Measurements from ENCODE around the gene RHOJ. TPM values are rescaled to one million over a fixed set of nuclear protein-coding genes. Genes with fewer than 3 reads are reported as not detected.
A peak's percentile ranks its signal among the peaks of the same experiment; 100 is the strongest.
"Not testable (repeated sequence)": the region's sequence is repeated elsewhere in the genome, so short reads cannot be mapped to it uniquely, and the experiment has no call there.

The RHOJ gene
- total RNA-seq (2014; rRNA removed; shearing (Covaris generic)), result 1.6 and 1.8 TPM in 2 replicates

DNA sequence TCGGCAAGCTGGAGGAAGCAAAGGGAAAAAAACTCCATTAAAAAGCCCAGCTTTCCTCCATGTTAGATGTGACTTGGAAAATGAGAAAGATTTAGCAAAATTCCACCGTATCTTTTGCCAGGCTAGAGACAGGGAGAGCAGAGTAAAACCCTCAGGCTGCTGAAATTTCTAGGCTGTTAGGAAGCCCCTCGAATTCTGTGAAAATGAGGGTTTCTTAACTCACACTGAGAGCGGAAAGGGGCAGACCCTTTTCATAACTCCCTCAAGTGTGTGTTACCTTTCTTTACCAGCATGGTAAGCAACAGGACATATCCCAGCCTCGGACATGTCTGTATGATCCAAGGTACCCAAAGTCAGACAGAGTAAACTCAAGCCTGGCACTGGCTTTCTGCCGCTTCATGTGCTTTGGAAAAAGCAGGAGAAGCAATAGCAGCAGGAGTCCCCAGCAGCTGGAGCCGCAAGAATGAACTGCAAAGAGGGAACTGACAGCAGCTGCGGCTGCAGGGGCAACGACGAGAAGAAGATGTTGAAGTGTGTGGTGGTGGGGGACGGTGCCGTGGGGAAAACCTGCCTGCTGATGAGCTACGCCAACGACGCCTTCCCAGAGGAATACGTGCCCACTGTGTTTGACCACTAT lies at the start of gene RHOJ:
Gene RHOJ, plus strand, starts transcription at position 37 of the 637 bp plus-strand sequence. Its CDS starts 427 bp downstream, at position 464.
- DNase-seq (ENCODE audit: low read depth), result peak; percentile 24

- peak; percentile 19 for DNase-seq (ENCODE audit: low read depth)
These were observed 48.6 kb upstream of the RHOJ start for GRCh38 chr14:63155511-63156185.

GRCh38 chr14:63157195-63157594 lies 47.0 kb upstream of the RHOJ start:
- no peak for DNase-seq (ENCODE audit: low read depth)

DNA sequence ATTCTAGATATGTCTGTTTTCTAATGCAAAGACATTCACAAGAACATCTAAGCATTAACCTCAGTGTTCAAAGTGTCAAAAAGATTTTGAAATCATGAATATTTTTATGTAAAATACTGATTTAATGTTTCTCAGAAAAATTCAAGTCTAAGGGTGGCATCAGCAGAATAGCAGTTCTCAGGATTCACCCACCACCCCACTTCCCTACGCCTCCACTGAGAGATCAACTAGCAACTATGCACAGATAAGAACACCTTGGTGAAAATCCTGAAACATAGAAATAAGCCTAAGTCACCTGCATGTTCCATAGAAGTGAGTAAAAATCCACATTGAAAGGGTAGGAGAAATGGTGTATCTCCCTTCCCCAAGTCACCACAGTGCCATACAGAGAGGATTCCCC lies 40.9 kb upstream of the RHOJ start:
- DNase-seq (ENCODE audit: low read depth), result no peak

- peak; percentile 2 for DNase-seq (ENCODE audit: low read depth)
These were observed 40.0 kb upstream of the RHOJ start for GRCh38 chr14:63164108-63164683.

- not testable (repeated sequence) for DNase-seq (ENCODE audit: low read depth)
These were observed 39.0 kb upstream of the RHOJ start for GRCh38 chr14:63165267-63165666.

DNA sequence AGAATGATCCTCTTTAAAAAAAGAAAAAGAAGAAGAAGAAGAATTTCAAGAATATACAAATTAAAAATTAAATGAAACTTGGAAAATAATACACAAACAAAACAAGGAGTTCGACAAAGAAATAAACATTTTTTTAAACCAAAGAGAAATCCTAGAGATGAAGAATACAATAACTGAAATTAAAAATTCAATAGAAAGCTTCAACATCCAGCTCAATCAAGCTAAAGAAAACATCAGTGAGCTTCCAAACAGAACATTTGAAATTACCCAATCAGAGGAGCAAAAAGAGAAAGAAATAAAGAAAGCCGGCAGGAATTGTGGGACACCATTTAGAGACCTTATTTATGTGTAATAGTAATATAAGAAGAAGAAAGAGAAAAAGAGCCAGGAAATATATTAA lies 37.2 kb upstream of the RHOJ start:
- DNase-seq (ENCODE audit: low read depth), result no peak

- DNase-seq (ENCODE audit: low read depth), result peak; percentile 60
These were observed 29.5 kb upstream of the RHOJ start for GRCh38 chr14:63174760-63175191.

DNA sequence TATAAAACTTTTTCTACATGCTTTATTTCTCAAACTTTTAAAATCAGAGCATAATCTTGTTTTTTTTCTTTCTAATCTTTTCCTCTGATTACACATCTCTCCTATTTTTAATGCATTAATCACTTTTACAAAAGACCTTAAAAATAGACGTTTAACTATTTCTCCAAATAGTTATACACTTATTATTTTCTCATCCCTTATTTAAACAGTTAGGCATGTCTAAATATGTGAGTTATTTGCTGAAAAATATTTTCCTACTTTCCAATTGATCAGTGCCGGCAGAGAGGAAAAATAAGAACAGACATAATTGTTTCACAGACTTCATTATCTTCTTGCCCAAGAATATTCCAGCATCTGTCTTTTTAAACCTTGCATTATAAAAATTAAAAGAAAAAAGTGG lies 28.7 kb upstream of the RHOJ start:
- no peak for DNase-seq (ENCODE audit: low read depth)

GRCh38 chr14:63178912-63179311 lies 25.3 kb upstream of the RHOJ start:
- DNase-seq (ENCODE audit: low read depth), result peak; percentile 64

DNA sequence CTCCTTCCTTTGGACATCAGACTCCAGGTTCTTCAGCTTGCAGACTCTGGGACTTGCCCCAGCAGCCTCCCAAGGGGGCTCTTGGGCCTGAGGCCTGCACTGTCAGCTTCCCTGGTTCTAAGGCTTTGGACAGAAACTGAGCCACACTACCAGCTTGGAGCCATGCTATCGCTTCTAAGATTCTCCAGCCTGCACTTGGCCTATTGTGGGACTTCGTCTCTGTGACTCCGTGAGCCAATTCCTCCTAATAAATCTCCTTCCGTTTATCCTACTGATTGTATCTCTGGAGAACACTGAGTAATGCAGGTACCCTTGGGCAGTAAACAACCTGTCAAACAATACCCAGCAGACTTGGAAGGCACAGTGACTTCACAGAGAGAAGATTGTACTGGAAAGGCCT lies 24.9 kb upstream of the RHOJ start:
- DNase-seq (ENCODE audit: low read depth), result no peak

GRCh38 chr14:63180011-63180410 lies 24.2 kb upstream of the RHOJ start:
- DNase-seq (ENCODE audit: low read depth), result no peak

GRCh38 chr14:63182968-63183367 lies 21.3 kb upstream of the RHOJ start:
- DNase-seq (ENCODE audit: low read depth), result no peak

- DNase-seq (ENCODE audit: low read depth), result no peak
These were observed 17.8 kb upstream of the RHOJ start for GRCh38 chr14:63186453-63186852.

- DNase-seq (ENCODE audit: low read depth), result no peak
These were observed 13.0 kb upstream of the RHOJ start for GRCh38 chr14:63191211-63191610.

GRCh38 chr14:63192085-63192484 lies 12.2 kb upstream of the RHOJ start:
- no peak for DNase-seq (ENCODE audit: low read depth)

DNA sequence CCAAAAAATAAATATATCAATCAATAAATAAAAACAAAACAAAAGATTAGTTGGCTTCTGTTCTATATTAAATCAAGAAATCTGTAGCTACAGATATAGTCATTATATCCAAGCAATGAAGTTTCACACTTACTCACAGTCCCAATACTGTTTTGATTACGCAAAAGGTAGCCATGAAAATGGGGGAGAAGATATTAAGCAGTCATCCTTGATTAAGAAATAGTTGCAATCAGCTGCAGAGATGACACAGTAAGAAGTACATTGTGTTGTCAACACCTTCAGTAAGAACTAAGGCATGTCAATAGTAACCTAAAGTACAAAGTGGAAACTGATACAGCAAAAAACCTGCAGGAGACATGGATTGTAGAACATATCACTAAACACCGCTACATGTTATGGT lies 11.0 kb upstream of the RHOJ start:
- no peak for DNase-seq (ENCODE audit: low read depth)

DNA sequence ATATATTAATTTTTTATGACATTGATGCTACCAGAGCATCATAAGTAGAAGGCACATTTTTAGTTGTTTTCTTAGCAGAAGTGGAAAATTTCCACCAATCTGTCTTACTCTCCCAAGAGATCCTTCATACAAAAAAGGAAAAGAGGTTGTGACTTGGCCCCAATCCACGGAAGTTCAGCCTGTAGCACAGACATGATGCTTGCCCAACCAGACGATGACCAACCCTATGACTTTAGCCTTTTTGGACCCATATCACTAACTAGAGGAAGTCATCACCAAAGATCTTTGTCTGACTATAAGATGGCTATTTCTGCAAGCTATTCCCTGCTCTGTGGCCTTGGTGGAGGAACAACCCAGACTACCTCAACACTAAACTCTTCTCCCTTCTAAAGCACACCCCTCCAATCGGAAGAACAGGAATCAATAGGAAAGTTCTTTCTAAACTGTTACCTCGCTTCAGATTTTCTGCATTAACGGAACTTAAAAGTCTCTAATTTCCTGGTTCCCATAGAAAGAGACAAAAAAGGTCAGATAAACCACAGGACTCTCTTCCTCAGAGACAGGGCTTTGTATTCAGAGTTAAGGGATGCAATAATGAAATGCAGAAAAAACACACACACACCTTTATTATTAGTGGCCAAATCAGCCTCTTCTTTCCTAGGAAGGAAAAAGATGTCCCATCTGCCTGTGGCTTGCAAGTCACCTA lies 4.1 kb upstream of the RHOJ start:
- DNase-seq (ENCODE audit: low read depth), result no peak

- no peak for DNase-seq (ENCODE audit: low read depth)
These were observed 3.5 kb upstream of the RHOJ start for GRCh38 chr14:63200767-63201166.

GRCh38 chr14:63203015-63203414 lies 1.2 kb upstream of the RHOJ start:
- DNase-seq (ENCODE audit: low read depth), result no peak

DNA sequence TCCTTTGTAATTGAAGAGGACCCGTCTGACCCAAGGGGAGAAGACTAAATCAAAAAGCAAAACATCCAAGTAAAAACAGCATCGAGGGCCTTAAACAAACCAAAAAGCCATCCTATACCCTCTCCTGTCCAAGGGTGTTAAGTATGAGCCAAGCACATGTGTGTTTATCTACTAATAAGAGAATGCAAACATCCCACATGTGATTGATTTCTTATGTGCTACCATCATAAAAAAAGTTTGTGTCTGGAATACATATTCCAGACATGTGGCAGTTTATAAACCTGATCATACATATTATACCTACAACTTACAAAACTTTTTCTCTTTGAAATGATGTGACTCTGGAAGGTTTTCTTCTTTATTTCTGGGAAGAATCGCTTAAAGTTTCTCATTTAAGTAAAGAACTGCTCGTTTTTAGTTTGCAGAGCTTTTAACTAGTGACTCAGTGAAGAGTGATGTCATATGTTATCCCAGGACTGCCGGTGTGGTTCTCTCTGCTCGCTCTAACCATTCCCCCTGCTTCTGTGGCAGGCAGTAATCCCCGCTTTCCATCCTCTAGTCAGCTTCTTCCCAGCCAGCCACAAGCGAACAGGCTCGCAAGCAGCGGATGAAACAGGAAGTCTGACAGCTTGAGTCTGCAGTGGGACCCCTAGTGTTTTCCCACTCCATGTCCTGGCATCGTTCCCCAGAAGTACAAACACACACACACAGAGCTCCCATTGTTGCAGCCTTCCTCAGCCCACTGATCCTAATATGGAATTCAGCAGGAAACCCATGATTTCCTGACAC lies 431 bp upstream of the RHOJ start:
- peak; percentile 85 for DNase-seq (ENCODE audit: low read depth)
